Duodenal mucosa (tissue), 2 donors: ENCODE results near the gene CACNA1E.
"Not testable (repeated sequence)": the region's sequence is repeated elsewhere in the genome, so short reads cannot be mapped to it uniquely, and the experiment has no call there.

ENCODE experiments used
- H3K27ac ChIP-seq: one replicate; pipeline ENCODE4 v1.7.0; 2013; ENCODE audit warnings: low read depth, low read length
- H3K27me3 ChIP-seq, 2 donors: one replicate each; pipeline ENCODE4 v1.7.0; 2013; ENCODE audit warnings: low read length in 2 of 2, control low read depth in 1 of 2; ENCODE audit not compliant: insufficient read depth in 2 of 2, control insufficient read depth in 1 of 2
- H3K36me3 ChIP-seq, 2 donors: one replicate each; pipeline ENCODE4 v1.7.0; 2013; ENCODE audit warnings: low read length in 2 of 2, control low read depth in 1 of 2; ENCODE audit not compliant: insufficient read depth in 2 of 2, control insufficient read depth in 1 of 2
- H3K4me1 ChIP-seq, 2 donors: one replicate each; pipeline ENCODE4 v1.7.0; 2013; ENCODE audit warnings: low read length in 2 of 2, control low read depth in 1 of 2; ENCODE audit not compliant: insufficient read depth in 2 of 2, control insufficient read depth in 1 of 2
- H3K4me3 ChIP-seq, 2 donors: one replicate each; pipeline ENCODE4 v1.7.0; 2013; ENCODE audit warnings: low read length in 2 of 2, low read depth in 1 of 2
- H3K9ac ChIP-seq, 2 donors: one replicate each; pipeline ENCODE4 v1.7.0; 2013; ENCODE audit warnings: low read length in 2 of 2, low read depth in 1 of 2
- H3K9me3 ChIP-seq, 2 donors: one replicate each; pipeline ENCODE4 v1.7.0; 2013; ENCODE audit warnings: low read length in 2 of 2, control low read depth in 1 of 2; ENCODE audit not compliant: control insufficient read depth in 1 of 2

Gene CACNA1E

DNA sequence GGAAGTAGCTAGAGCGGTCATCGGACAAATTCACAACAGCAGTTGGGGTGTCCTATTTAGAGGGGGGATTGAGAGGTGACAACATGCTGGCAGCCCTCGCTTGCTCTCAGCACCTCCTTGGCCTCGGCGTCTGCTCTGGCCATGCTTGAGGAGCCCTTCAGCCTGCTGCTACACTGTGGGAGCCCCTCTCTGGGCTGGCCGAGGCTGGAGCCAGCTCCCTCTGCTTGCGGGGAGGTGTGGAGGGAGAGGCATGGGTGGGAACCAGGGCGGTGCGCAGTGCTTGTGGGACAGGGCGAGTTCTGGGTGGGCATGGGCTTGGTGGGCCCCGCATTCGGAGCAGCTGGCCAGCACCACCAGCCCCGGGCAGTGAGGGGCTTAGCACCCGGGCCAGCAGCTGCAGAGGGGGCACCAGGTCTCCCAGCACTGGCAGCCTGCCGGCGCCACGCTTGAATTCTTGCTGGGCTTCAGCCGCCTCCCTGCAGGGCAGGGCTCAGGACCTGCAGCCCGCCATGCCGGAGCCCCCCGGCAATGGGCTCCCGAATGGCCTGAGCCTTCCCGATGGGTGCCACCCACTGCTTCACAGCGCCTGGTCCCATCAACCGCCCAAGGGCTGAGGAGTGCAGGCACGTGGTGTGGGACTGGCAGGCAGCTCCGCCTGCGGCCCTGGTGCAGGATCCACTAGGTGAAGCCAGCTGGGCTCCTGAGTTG is 349.0 kb downstream of the CACNA1E start:
- H3K4me3 ChIP-seq, H3K4me1 ChIP-seq, H3K36me3 ChIP-seq, H3K27ac ChIP-seq, H3K9me3 ChIP-seq, H3K27me3 ChIP-seq, H3K9ac ChIP-seq: not testable (repeated sequence)

DNA sequence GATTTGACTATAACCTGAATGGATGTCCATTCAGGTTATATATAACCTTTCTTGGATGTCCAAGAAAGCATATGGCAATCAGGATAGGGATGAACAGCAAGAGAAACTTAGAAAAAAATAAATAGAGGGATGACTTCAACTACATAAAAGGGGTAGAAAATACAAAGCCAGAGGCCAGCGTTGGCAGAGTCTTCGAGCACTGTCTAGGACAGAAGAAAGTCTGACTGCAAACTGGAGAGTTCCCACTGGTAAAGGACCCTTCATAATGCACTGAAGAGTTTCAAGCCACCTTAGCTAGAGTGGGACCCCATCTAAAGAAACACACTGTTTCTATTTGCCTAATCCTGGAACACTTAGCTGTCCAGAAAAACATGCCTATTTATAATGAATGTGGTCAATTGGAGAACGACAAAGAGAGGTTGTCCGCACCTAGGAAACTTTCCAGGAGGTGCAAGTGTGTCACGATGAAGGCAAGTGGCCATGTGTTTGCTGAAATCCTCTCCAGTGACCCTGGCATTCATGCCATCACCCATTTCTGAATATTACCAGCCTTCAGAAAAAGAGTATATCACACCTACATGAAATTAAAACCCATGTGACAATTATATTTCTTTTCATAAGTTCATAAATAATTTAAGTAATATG is 362.8 kb downstream of the CACNA1E start:
- no peaks in the 10 kb centered on the region for H3K36me3 ChIP-seq
- no peak overlapping the region for H3K27ac ChIP-seq
- no peaks in the 10 kb centered on the region for H3K9me3 ChIP-seq
- no peak overlapping the region for H3K9ac ChIP-seq
- no peaks in the 10 kb centered on the region for H3K27me3 ChIP-seq
- no peak overlapping the region for H3K4me3 ChIP-seq
- no peaks in the 10 kb centered on the region for H3K4me1 ChIP-seq

DNA sequence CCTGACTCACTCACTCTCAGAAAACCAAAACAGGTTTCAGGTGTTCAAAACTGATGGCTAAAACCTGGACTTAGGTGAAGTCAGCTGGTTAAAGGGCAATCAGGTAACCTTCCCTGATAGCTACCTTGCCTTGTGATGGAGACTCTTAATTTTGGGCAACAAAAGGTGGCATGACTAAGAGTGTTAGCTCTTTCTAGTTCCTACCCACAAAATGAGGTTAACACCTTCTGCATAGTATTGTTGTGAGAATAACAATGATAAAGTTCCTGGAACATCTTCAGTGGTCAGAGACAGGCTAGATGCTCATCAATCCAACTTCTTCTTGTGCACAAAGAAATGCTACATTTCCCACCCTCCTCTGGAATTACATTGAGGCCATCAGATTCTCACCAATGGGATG is 363.4 kb downstream of the CACNA1E start:
- Histone ChIP-seq H3K9me3 (no peaks in the 10 kb centered on the region), H3K27me3 (no peaks in the 10 kb centered on the region), H3K27ac (no peak overlapping the region), H3K9ac (no peak overlapping the region), H3K4me1 (no peaks in the 10 kb centered on the region), H3K36me3 (no peaks in the 10 kb centered on the region), H3K4me3 (no peak overlapping the region)

DNA sequence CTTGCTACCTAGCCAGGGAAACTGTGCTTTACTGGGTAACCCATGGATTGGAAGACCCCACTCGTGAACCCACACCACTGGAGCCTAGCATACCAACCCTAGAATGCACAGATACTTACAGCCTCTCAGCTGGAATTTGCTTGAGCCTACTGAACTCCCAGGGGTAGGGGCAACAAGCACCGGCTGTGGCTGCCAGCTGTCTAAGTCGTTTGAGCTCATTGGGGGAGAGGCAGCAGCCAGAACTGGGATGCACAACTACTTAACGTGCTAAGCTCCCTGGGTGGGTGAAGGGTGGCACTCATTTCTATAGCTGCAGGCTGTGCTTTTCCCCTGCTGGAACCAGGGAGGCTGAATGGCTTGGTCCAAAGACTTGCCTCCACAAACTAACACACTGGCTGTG is 365.8 kb downstream of the CACNA1E start:
- Histone ChIP-seq H3K27ac (no peak overlapping the region), H3K4me1 (no peaks in the 10 kb centered on the region), H3K4me3 (no peak overlapping the region), H3K9me3 (no peaks in the 10 kb centered on the region), H3K36me3 (no peaks in the 10 kb centered on the region), H3K9ac (no peak overlapping the region), H3K27me3 (no peaks in the 10 kb centered on the region)

DNA sequence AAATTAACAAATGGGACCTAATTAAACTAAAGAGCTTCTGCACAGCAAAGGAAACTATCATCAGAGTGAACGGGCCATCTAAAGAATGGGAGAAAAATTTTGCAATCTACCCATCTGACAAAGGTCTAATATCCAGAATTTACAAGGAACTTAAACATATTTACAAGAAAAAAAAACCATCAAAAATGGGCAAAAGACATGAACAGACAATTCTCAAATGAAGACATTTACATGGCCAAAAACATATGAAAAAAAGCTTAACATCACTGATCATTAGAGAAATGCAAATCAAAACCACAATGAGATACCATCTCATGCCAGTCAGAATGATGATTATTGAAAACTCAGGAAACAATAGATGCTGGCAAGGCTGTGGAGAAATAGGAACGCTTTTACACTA is 370.9 kb downstream of the CACNA1E start:
- H3K36me3 ChIP-seq, H3K4me3 ChIP-seq, H3K4me1 ChIP-seq, H3K27ac ChIP-seq, H3K9ac ChIP-seq, H3K27me3 ChIP-seq, H3K9me3 ChIP-seq: not testable (repeated sequence)

DNA sequence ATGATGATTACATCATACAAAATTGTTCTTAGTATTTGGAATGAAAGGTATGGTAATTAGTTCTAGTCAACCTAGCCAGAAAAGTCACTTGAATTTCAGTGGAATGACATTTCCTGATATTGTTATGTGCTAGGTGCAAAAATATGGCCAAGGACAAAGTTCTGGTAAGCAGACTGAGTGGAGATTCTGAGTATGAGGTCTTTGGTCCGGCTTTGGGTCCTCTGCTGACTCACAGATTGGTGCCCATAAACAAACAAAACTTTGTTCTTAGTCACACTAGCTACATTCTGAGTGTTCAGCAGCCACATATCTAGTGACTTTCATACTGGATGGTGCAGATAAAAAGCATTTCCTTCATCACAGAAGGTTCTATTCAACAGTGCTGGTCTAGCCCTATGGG is 372.1 kb downstream of the CACNA1E start:
- H3K9ac ChIP-seq = no peak overlapping the region
- no peak overlapping the region for H3K27ac ChIP-seq
- H3K4me3 ChIP-seq = no peak overlapping the region
- H3K9me3 ChIP-seq = no peaks in the 10 kb centered on the region
- no peaks in the 10 kb centered on the region for H3K27me3 ChIP-seq
- no peaks in the 10 kb centered on the region for H3K4me1 ChIP-seq
- H3K36me3 ChIP-seq = no peaks in the 10 kb centered on the region
